Peyer's patch (tissue), 4 donors: ENCODE measurements around the gene ANKRD13D. TPM values are rescaled to one million over a fixed set of nuclear protein-coding genes. Genes with fewer than 3 reads are reported as not detected.

ENCODE experiments used
- DNase-seq, 3 donors: peaks; one replicate each; pipeline ENCODE4 v3.0.0-alpha.2; 2017 to 2019
- H3K27ac ChIP-seq, 4 donors: fragments of 200-600 bp; sonication (generic); one replicate each; pipeline ENCODE4 v1.5.1; 2016 to 2019
- H3K27me3 ChIP-seq, 2 donors: fragments of 200-600 bp; sonication (generic); one replicate each; pipeline ENCODE4 v1.5.1; 2019
- H3K36me3 ChIP-seq, 3 donors: fragments of 200-600 bp; sonication (generic); one replicate each; pipeline ENCODE4 v1.5.1; 2016 to 2019
- H3K4me1 ChIP-seq, 4 donors: fragments of 200-600 bp; sonication (generic); one replicate each; pipeline ENCODE4 v1.5.1; 2016 to 2019
- H3K4me3 ChIP-seq, 4 donors: fragments of 200-600 bp; sonication (generic); 1 replicate in 3 of 4; 2 replicates in 1 of 4; pipeline ENCODE4 v1.5.1; 2016 to 2019; ENCODE audit warnings: mild to moderate bottlenecking in 1 of 4
- H3K9me3 ChIP-seq, 4 donors: fragments of 200-600 bp; sonication (generic); one replicate each; pipeline ENCODE4 v1.5.1; 2016 to 2019; ENCODE audit warnings: mild to moderate bottlenecking in 1 of 4
- POLR2A ChIP-seq, 2 donors: fragments of 450-650 bp; IDR thresholded peaks; one replicate each; pipeline ENCODE4 v1.5.1; 2017; ENCODE audit warnings: antibody characterized with exemption in 2 of 2, mild to moderate bottlenecking in 2 of 2, moderate library complexity in 2 of 2
- total RNA-seq, 4 donors: library from RNA; depleted of rRNA; stranded (reverse); fragments of >200 nt; gene quantifications; one replicate each; pipeline ENCODE4 v1.1.0, GENCODE V29; 2016
- TF ChIP-seq, protein P1 (sequence below), 6 experiments: fragments of 450-650 bp in 4 of 6; fragments of 200-600 bp in 2 of 6; sonication (generic) in 1 of 6; IDR thresholded peaks; one replicate each; pipeline ENCODE4 v1.5.1; 2017 to 2019; ENCODE audit warnings: antibody characterized with exemption in 6 of 6, mild to moderate bottlenecking in 3 of 6, moderate library complexity in 1 of 6

ANKRD13D gene
- total RNA-seq, 4 donors from 2014 or later = 25.4 to 97.4 (median 41.5) TPM

GRCh38 chr11:67276781-67277230 is 12.3 kb upstream of the ANKRD13D start:
- Histone ChIP-seq H3K9me3 (no peaks in the 10 kb centered on the region), H3K27me3 (no peaks in the 10 kb centered on the region), H3K4me1 (peaks cover 12 to 81% (median 76%) of the 10 kb centered on the region in 4 donors), H3K4me3 (peak overlapping the region; percentile 3 to 33 (median 29)), H3K36me3 (peaks cover 0 to 51% (median 0%) of the 10 kb centered on the region in 3 donors), H3K27ac (peak overlapping the region; percentile 83 to 100 (median 90))
- peak; percentile 62 to 71 (median 65) for DNase-seq
- no peak for TF ChIP-seq POLR2A (IDR thresholded peaks at IDR 0.05)
- TF ChIP-seq, protein P1, sequence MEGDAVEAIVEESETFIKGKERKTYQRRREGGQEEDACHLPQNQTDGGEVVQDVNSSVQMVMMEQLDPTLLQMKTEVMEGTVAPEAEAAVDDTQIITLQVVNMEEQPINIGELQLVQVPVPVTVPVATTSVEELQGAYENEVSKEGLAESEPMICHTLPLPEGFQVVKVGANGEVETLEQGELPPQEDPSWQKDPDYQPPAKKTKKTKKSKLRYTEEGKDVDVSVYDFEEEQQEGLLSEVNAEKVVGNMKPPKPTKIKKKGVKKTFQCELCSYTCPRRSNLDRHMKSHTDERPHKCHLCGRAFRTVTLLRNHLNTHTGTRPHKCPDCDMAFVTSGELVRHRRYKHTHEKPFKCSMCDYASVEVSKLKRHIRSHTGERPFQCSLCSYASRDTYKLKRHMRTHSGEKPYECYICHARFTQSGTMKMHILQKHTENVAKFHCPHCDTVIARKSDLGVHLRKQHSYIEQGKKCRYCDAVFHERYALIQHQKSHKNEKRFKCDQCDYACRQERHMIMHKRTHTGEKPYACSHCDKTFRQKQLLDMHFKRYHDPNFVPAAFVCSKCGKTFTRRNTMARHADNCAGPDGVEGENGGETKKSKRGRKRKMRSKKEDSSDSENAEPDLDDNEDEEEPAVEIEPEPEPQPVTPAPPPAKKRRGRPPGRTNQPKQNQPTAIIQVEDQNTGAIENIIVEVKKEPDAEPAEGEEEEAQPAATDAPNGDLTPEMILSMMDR (IDR thresholded peaks at IDR 0.05) = peak in 2 of 6 experiments; percentile 13 to 38

- peak; percentile 82 to 98 (median 98) for DNase-seq
- peak overlapping the region; percentile 83 to 100 (median 90) for H3K27ac ChIP-seq
- H3K36me3 ChIP-seq = peaks cover 0 to 51% (median 0%) of the 10 kb centered on the region in 3 donors
- peak overlapping the region; percentile 3 to 33 (median 29) for H3K4me3 ChIP-seq
- TF ChIP-seq POLR2A (IDR thresholded peaks at IDR 0.05) = no peak
- TF ChIP-seq, protein P1 (IDR thresholded peaks at IDR 0.05) = no peak
- no peaks in the 10 kb centered on the region for H3K9me3 ChIP-seq
- H3K27me3 ChIP-seq = no peaks in the 10 kb centered on the region
- H3K4me1 ChIP-seq = peaks cover 12 to 75% (median 70%) of the 10 kb centered on the region in 4 donors
Measured at GRCh38 chr11:67277231-67277961, 11.7 kb upstream of the ANKRD13D start.

DNA sequence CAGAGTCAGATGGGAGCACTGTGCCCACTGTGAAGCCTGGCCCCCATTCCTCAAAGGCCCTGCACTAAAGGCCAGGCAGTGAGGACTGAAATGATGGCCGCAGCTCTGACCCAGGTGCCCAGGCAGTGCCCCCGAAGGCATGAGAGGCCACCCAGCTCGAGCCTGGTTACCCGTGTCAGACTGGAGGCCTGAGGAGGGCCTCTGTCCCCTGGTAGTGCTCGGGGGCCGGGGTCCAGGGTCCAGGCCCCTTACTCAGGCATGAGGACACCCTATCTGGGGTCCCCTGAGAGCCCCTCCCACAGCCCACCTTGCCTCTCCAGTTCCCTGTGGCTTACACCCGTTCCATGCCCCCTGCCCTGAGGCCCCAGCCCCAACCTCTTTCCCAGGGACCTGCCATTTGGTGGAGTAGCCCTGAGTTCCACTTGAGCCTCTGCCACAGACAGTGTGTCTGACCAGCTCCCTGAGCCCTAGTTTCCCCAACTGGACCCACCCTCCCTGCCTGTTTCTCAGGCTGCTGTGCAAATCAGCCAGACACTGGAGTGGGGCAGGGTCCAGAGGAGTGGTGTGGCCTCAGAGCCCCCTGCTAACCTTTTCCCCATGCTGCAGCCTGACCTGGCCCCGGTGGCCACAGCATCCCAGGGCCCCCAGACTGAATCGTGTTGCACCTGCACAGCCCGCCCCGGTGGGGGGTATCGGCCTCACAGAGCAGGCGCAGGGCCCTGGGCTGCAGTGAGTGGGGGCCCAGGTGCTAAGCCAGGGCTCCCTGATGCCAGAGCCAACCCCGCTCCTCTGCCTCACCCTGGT is 10.8 kb upstream of the ANKRD13D start:
- peaks cover 12 to 66% (median 61%) of the 10 kb centered on the region in 4 donors for H3K4me1 ChIP-seq
- peak in 1 of 3 donors; percentile 47 for DNase-seq

GRCh38 chr11:67278939-67279588 is 10.0 kb upstream of the ANKRD13D start:
- DNase-seq = peak in 1 of 3 donors; percentile 44
- Histone ChIP-seq H3K4me3 (no peak overlapping the region), H3K9me3 (no peaks in the 10 kb centered on the region), H3K4me1 (peaks cover 12 to 59% (median 53%) of the 10 kb centered on the region in 4 donors), H3K36me3 (peaks cover 0 to 62% (median 5%) of the 10 kb centered on the region in 3 donors), H3K27me3 (no peaks in the 10 kb centered on the region), H3K27ac (peak overlapping the region; percentile 83 to 100 (median 90))
- TF ChIP-seq POLR2A (IDR thresholded peaks at IDR 0.05) = no peak
- TF ChIP-seq, protein P1 (IDR thresholded peaks at IDR 0.05) = no peak

More for the DNA sequence above, 10.8 kb upstream of the ANKRD13D start:
- Histone ChIP-seq H3K27me3 (no peaks in the 10 kb centered on the region), H3K27ac (peak overlapping the region; percentile 83 to 100 (median 90)), H3K9me3 (no peaks in the 10 kb centered on the region), H3K4me3 (peak overlapping the region in 2 of 4 donors; percentile 31 to 33), H3K36me3 (peaks cover 0 to 55% (median 5%) of the 10 kb centered on the region in 3 donors)
- TF ChIP-seq, protein P1 (IDR thresholded peaks at IDR 0.05) = no peak
- no peak for TF ChIP-seq POLR2A (IDR thresholded peaks at IDR 0.05)
